HG02970 (cell line): Measurements from ENCODE around the gene LRP5.

ENCODE experiments used
- ATAC-seq: cut with Tn5 transposase; IDR thresholded peaks from one replicate; pipeline ENCODE4 v1.9.1; 2021; ENCODE audit warnings: mild to moderate bottlenecking, moderate library complexity, moderate number of reproducible peaks; ENCODE audit not compliant: unreplicated experiment, low FRiP score

LRP5 gene

GRCh38 chr11:68361702-68362101, 49.3 kb downstream of the LRP5 start:
- no peak for ATAC-seq

- ATAC-seq: no peak
Measured at GRCh38 chr11:68362801-68363379, 50.5 kb downstream of the LRP5 start.

DNA sequence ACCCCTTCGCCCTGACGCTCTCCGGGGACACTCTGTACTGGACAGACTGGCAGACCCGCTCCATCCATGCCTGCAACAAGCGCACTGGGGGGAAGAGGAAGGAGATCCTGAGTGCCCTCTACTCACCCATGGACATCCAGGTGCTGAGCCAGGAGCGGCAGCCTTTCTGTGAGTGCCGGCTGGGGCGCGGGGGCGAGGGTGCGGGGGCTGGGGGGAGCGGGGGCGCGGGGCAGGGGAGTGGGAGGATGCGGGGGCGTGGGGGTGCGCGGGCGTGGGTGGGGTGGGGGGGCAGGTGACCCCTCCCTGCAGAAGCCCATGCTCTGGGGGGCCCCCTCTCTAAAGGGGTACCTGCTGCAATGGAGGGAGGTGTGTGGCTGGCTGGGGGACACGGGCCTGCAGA, 51.4 kb downstream of the LRP5 start:
- ATAC-seq: no peak

DNA sequence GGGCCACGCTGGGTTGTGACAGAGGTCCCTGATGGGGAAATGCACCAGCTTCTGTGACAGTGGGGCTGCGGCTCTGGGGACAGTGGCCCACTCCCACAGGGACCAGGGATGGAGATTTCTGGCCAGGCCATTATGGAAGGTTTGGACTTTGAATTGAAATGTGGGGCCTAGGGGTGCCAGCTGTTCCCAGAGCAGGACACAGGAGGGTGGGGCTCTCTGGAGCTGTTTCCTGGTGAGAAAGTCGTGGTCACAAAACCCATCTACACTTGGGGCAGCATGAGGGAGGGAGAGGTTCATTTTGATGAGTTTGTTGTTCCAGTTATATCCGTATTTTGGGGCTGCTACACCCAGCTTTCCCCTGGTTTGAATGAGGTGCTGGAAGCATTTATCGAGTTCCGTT, 52.2 kb downstream of the LRP5 start:
- ATAC-seq: no peak

DNA sequence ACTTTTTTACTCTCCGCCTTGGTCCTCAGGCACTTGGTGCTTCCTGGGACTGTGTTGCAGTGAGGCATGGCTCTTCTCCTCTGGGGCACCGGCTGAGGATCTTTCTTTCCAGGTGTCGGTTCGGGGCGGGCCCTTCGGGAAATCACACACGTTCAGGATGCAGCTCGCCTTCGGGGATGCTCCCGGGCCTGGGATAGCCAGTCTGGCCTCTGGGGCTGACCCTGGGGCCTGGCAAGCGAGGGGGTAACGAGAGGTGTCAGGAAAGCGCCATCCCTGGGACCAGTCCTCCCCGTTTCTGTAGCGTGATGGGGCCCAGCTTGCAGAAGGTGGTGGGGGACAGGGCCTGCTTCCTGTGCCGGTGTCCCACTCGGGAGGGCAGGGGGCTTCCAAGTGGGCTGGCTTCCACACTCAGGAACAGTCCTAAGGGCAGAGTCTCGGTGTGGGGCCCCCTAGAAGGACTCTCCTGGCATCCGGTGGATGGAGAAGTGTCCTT, 53.6 kb downstream of the LRP5 start:
- ATAC-seq: no peak

- no peak for ATAC-seq
Measured at GRCh38 chr11:68367252-68367651, 54.9 kb downstream of the LRP5 start.

- ATAC-seq: no peak
Measured at GRCh38 chr11:68369756-68370155, 57.4 kb downstream of the LRP5 start.

DNA sequence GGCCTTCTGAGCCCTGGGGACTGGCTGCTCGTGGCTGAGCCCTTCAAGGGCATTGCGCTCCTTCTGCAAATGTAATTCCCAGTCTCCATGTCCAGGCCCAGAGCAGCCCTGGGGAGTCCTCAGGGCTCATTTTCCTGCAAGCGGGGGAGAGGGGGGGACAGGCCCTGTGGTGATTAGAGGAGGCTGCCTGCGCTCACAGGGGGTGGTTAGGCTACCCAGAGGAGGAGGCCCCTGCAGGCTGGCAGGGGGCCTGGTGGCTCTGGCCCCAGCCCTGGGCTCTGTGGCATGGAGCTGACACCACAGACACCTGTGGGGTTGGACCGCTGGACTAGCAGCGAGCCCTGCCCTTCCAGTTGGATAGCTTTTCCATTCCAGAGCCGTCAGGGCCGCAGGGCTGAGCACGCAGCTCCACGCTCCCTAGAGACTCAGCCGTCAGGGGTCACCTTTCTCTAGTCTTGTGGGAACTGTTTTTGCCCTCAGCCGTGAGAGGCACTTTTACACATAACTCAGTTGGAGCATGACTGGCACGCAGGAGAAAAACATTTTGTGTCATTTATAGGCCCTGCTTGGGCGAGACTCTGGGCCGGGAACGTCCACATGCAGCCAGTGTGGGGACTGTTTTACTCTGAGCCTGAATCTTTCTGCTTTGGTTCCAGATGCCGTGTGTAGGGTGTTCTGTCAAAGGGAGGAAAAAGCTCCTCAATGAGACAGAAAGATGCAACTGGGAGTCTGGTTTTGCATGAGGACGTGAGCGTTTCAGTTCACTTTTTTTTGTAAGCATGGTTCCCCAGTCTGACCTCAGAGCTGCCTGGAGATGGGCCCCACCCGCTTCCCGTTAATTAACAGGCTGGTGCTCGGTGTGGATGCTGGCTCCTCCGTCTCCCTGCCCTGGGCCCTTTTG, 58.1 kb downstream of the LRP5 start:
- no peak for ATAC-seq

DNA sequence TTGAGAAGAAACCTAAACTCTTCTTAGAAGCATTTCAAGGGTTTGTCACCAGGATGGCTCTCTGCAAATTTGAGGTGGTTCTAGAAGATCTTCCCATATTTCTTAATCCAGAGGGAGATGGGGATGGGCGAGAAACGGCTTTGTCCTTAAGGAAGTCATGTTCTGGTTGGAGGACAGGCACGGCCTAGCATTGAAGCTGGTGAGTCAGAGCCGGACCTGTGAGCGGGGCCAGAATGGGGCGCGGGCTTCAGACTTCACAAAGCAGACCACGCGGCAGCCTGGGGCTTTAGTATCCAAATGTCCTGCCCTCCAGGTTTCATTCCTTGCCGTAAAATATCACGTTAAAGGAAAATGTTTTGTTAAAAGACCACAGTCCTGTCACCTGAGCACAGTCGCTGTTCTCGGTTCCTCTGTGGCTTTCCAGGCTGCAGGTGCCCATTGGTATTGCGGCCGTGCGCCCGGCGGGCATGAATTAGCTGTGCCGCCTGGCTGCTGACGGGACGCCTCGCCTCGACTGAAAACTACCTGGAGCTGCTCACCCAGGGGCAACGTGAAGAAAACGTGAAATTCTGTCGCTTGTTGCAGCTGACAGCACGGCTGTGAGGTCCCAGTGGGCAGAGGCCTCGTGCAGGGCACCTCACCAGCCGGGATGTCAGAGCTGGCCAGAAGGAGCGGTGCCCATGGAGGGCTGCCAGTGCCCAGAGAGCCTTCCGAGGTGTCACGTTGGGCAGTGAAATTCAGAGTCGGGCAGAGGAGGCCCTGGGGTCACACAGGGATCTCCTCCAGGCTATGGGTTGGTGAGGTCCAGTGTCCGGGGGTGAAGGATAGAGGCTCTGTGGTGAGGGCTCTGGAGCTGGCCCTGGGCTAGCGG, 59.0 kb downstream of the LRP5 start:
- no peak for ATAC-seq

GRCh38 chr11:68372114-68372513, 59.7 kb downstream of the LRP5 start:
- ATAC-seq: no peak

DNA sequence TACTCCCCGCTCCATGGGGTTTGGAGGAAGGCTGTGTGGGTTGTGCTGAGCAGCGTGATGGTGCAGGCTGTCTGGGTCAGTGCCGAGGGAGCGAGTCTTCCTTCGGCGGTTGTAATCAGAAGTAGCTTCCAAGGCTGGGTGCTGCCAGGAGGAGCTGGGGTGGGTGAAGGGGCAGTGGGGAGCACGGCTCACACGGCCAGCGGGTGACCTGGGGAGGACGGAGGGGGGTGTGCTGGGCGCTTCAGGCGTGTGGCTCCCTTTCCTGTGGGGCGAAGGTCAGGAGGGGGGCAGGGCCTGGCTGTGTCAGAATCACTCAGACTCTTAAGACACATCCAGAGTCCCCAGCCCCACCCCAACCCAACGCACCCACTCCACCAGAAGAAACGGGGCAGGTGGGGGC, 60.2 kb downstream of the LRP5 start:
- no peak for ATAC-seq

DNA sequence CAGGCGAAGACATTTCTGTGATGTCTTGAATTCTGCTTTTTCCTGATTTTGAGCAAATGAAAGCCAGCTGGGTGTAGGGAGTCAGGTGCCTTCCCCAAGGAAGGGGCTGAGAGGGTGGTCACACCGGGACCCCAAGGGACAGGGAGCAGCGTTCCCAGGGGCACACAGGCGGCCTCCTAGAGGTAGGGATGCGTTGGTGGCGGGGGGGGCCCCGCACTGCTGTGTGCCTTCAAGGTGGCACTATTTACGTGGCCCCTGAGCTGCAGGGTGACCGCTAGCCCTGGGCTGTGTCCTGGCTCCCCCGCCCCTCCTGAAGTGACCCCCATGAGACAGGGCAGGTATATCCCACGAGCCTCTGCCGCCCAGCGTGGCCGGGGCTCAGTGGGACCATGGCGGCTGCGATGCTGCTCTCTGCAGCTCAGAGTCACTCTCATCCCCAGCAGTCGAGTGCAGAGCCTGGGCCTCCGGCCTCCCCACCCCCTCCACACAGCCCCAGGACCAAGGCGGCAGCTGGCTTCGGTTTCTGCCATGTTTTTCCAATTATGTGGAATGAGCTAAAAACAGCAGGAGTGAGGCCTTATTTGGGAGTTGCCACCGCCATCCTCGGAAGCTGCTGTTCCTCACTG, 60.9 kb downstream of the LRP5 start:
- no peak for ATAC-seq

- no peak for ATAC-seq
Measured at GRCh38 chr11:68373815-68374501, 61.6 kb downstream of the LRP5 start.

GRCh38 chr11:68374531-68374930, 62.1 kb downstream of the LRP5 start:
- ATAC-seq: no peak

GRCh38 chr11:68375337-68375736, 62.9 kb downstream of the LRP5 start:
- no peak for ATAC-seq

GRCh38 chr11:68375766-68376165, 63.4 kb downstream of the LRP5 start:
- ATAC-seq: no peak

DNA sequence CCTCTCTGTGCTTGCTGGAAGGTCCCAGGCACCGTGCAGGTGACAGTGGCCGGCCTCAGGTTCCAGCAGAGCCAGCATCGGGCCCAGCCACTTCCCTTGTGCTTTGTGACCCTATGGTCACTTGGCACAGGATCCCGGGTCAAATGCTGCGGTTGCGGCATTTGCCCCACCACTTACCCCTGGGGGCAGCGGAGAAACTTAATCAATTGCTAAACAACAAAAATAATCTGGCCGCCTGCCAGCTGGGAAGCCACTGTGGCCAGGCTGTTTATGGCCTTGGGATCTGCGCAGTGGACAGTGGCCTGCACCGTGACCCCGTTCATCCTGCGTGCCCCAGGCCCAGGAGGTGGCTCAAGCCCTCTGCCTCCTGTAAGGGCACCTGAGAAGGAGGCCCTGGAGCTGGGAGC, 65.0 kb downstream of the LRP5 start:
- ATAC-seq: no peak

DNA sequence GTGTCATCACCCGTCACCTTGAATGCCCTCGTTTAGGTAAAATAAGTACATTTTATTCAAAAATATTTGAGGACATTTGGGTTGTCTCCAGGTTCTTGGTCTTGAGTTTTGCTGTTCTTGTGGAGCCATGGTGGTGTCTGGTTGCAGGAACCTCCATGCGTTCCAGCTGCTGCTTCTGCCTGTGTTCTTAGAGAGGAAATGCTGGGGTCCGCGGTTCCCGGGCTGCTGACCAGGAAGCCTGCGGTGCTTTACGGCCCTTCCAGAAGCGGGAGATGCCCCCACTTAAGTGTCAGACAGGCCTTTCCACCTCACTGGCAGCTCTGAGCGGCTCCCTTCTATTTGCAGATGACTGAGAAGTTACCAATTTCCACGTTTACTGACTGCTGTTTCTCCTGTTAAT, 66.8 kb downstream of the LRP5 start:
- ATAC-seq: no peak

- ATAC-seq: no peak
Measured at GRCh38 chr11:68380786-68381622, 68.6 kb downstream of the LRP5 start.
